Esophagus muscularis mucosa (tissue), 3 donors: ENCODE results near the gene PNMA6F.

Experiments
- CTCF ChIP-seq, 3 experiments: fragments of 200-600 bp in 2 of 3; fragments of 450-650 bp in 1 of 3; sonication (generic) in 2 of 3; IDR thresholded peaks; one replicate each; pipeline ENCODE4 v1.5.1; 2017 to 2019; ENCODE audit warnings: antibody characterized with exemption in 3 of 3, mild to moderate bottlenecking in 2 of 3, moderate library complexity in 1 of 3
- POLR2AphosphoS5 ChIP-seq, 2 donors: sonication (generic); formaldehyde crosslinking; IDR thresholded peaks; one replicate each; pipeline ENCODE4 v1.6.1; 2017; ENCODE audit warnings: antibody characterized with exemption in 2 of 2

- TF ChIP-seq CTCF (IDR thresholded peaks at IDR 0.05) (no peak), POLR2AphosphoS5 (IDR thresholded peaks at IDR 0.05) (no peak)
These were observed 4.3 kb downstream of the PNMA6F start for GRCh38 chrX:153317306-153317705.
